GM23338 (cell line): ENCODE results near the gene TM7SF3.

ENCODE experiments used
- CREB1 ChIP-seq: fragments of 250-450 bp; sonication (Bioruptor Pico); IDR thresholded peaks from 2 replicates; pipeline ENCODE4 v1.5.0; 2020; ENCODE audit warnings: low read depth, mild to moderate bottlenecking, moderate library complexity
- EZH2 ChIP-seq: fragments of 200-600 bp; sonication (generic); IDR thresholded peaks from one replicate; pipeline ENCODE4 v1.8.0; 2017; ENCODE audit warnings: antibody characterized with exemption, mild to moderate bottlenecking, low read depth; ENCODE audit not compliant: unreplicated experiment
- EZH2phosphoT487 ChIP-seq: fragments of 200-600 bp; sonication (generic); IDR thresholded peaks from one replicate; pipeline ENCODE4 v1.8.1; 2018; ENCODE audit warnings: antibody characterized with exemption; ENCODE audit not compliant: unreplicated experiment
- JUNB ChIP-seq: IDR thresholded peaks from one replicate; pipeline ENCODE4 v1.6.1; 2016; ENCODE audit warnings: antibody characterized with exemption; ENCODE audit not compliant: unreplicated experiment
- NANOG ChIP-seq: IDR thresholded peaks from 2 replicates; pipeline ENCODE4 v1.6.1; 2016; ENCODE audit warnings: antibody characterized with exemption, borderline replicate concordance
- POLR2AphosphoS5 ChIP-seq: IDR thresholded peaks from 2 replicates; pipeline ENCODE4 v1.6.1; 2016; ENCODE audit warnings: antibody characterized with exemption, low read depth
- STAT1 ChIP-seq: IDR thresholded peaks from one replicate; pipeline ENCODE4 v1.6.1; 2016; ENCODE audit warnings: antibody characterized with exemption; ENCODE audit not compliant: unreplicated experiment
- ZNF114 ChIP-seq: fragments of 250-450 bp; sonication (Bioruptor Pico); IDR thresholded peaks from 2 replicates; pipeline ENCODE4 v1.5.0; 2020; ENCODE audit warnings: mild to moderate bottlenecking, moderate library complexity
- ZNF331 ChIP-seq: fragments of 250-450 bp; sonication (Bioruptor Pico); IDR thresholded peaks from 2 replicates; pipeline ENCODE4 v1.5.0; 2020; ENCODE audit warnings: low read depth, mild to moderate bottlenecking, moderate library complexity
- TF ChIP-seq, protein P1 (sequence below), 2 experiments: fragments of 200-600 bp in 1 of 2; sonication (generic) in 1 of 2; conservative IDR thresholded peaks; 2 replicates each; pipeline versions ENCODE4 v1.5.1 to v1.6.1; 2016 to 2017; ENCODE audit warnings: antibody characterized with exemption in 2 of 2, low read depth in 2 of 2, mild to moderate bottlenecking in 2 of 2, moderate library complexity in 1 of 2
- TF ChIP-seq, protein P2 (sequence below): IDR thresholded peaks from one replicate; pipeline ENCODE4 v1.6.1; 2018; ENCODE audit warnings: antibody characterized with exemption; ENCODE audit not compliant: unreplicated experiment
- TF ChIP-seq, protein P3 (sequence below): IDR thresholded peaks from 2 replicates; pipeline ENCODE4 v1.6.1; 2016; ENCODE audit warnings: antibody characterized with exemption
- TF ChIP-seq, protein P4 (sequence below): fragments of 250-450 bp; sonication (Bioruptor Pico); IDR thresholded peaks from 2 replicates; pipeline ENCODE4 v1.5.0; 2020; ENCODE audit warnings: mild to moderate bottlenecking, moderate library complexity

DNA sequence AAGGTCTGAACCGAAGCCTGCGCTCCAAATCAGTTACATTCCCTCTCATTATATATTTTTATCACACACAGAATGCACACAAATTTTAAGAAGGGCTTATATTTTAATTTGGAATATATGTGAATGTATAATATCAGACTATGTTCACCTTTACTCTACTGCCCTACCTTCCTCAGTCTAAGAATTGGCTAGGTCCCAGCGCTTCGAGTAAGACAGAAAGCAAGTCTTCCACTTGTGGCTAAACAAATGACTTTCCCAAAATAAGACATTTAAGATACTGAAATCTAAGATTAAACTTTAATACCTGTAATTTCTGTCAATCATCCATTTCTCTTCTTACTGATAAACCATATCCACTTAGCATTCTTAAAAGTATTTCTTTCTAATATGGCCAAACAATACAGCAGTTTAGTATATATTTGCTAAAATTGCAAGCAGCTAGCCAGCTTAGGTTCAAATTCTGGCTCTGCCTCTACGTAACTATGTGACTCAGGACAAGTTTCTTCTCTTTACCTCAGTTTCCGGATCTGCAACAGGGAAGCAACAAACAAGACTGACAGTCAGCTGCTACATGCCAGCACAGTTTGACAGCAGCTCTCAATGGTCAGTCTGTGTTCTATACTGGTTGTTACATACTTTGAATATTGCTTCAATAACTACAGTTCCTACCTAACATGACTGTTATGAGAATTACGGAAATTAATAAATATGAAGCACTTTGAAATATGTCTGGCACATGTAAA lies 78.4 kb downstream of the TM7SF3 start:
- TF ChIP-seq, protein P1, sequence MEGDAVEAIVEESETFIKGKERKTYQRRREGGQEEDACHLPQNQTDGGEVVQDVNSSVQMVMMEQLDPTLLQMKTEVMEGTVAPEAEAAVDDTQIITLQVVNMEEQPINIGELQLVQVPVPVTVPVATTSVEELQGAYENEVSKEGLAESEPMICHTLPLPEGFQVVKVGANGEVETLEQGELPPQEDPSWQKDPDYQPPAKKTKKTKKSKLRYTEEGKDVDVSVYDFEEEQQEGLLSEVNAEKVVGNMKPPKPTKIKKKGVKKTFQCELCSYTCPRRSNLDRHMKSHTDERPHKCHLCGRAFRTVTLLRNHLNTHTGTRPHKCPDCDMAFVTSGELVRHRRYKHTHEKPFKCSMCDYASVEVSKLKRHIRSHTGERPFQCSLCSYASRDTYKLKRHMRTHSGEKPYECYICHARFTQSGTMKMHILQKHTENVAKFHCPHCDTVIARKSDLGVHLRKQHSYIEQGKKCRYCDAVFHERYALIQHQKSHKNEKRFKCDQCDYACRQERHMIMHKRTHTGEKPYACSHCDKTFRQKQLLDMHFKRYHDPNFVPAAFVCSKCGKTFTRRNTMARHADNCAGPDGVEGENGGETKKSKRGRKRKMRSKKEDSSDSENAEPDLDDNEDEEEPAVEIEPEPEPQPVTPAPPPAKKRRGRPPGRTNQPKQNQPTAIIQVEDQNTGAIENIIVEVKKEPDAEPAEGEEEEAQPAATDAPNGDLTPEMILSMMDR (conservative IDR thresholded peaks at IDR 0.05; ENCODE audit: low read depth in 2 of 2) = no peak
- TF ChIP-seq, protein P2, sequence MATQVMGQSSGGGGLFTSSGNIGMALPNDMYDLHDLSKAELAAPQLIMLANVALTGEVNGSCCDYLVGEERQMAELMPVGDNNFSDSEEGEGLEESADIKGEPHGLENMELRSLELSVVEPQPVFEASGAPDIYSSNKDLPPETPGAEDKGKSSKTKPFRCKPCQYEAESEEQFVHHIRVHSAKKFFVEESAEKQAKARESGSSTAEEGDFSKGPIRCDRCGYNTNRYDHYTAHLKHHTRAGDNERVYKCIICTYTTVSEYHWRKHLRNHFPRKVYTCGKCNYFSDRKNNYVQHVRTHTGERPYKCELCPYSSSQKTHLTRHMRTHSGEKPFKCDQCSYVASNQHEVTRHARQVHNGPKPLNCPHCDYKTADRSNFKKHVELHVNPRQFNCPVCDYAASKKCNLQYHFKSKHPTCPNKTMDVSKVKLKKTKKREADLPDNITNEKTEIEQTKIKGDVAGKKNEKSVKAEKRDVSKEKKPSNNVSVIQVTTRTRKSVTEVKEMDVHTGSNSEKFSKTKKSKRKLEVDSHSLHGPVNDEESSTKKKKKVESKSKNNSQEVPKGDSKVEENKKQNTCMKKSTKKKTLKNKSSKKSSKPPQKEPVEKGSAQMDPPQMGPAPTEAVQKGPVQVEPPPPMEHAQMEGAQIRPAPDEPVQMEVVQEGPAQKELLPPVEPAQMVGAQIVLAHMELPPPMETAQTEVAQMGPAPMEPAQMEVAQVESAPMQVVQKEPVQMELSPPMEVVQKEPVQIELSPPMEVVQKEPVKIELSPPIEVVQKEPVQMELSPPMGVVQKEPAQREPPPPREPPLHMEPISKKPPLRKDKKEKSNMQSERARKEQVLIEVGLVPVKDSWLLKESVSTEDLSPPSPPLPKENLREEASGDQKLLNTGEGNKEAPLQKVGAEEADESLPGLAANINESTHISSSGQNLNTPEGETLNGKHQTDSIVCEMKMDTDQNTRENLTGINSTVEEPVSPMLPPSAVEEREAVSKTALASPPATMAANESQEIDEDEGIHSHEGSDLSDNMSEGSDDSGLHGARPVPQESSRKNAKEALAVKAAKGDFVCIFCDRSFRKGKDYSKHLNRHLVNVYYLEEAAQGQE = no peak
- TF ChIP-seq EZH2phosphoT487 (no peak), EZH2 (no peak), CREB1 (no peak), POLR2AphosphoS5 (no peak), STAT1 (no peak), JUNB (no peak), ZNF114 (CRISPR knock-in tag) (no peak), NANOG (no peak), ZNF331 (no peak)
- TF ChIP-seq, protein P3, sequence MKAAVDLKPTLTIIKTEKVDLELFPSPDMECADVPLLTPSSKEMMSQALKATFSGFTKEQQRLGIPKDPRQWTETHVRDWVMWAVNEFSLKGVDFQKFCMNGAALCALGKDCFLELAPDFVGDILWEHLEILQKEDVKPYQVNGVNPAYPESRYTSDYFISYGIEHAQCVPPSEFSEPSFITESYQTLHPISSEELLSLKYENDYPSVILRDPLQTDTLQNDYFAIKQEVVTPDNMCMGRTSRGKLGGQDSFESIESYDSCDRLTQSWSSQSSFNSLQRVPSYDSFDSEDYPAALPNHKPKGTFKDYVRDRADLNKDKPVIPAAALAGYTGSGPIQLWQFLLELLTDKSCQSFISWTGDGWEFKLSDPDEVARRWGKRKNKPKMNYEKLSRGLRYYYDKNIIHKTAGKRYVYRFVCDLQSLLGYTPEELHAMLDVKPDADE = no peak
- TF ChIP-seq, protein P4, sequence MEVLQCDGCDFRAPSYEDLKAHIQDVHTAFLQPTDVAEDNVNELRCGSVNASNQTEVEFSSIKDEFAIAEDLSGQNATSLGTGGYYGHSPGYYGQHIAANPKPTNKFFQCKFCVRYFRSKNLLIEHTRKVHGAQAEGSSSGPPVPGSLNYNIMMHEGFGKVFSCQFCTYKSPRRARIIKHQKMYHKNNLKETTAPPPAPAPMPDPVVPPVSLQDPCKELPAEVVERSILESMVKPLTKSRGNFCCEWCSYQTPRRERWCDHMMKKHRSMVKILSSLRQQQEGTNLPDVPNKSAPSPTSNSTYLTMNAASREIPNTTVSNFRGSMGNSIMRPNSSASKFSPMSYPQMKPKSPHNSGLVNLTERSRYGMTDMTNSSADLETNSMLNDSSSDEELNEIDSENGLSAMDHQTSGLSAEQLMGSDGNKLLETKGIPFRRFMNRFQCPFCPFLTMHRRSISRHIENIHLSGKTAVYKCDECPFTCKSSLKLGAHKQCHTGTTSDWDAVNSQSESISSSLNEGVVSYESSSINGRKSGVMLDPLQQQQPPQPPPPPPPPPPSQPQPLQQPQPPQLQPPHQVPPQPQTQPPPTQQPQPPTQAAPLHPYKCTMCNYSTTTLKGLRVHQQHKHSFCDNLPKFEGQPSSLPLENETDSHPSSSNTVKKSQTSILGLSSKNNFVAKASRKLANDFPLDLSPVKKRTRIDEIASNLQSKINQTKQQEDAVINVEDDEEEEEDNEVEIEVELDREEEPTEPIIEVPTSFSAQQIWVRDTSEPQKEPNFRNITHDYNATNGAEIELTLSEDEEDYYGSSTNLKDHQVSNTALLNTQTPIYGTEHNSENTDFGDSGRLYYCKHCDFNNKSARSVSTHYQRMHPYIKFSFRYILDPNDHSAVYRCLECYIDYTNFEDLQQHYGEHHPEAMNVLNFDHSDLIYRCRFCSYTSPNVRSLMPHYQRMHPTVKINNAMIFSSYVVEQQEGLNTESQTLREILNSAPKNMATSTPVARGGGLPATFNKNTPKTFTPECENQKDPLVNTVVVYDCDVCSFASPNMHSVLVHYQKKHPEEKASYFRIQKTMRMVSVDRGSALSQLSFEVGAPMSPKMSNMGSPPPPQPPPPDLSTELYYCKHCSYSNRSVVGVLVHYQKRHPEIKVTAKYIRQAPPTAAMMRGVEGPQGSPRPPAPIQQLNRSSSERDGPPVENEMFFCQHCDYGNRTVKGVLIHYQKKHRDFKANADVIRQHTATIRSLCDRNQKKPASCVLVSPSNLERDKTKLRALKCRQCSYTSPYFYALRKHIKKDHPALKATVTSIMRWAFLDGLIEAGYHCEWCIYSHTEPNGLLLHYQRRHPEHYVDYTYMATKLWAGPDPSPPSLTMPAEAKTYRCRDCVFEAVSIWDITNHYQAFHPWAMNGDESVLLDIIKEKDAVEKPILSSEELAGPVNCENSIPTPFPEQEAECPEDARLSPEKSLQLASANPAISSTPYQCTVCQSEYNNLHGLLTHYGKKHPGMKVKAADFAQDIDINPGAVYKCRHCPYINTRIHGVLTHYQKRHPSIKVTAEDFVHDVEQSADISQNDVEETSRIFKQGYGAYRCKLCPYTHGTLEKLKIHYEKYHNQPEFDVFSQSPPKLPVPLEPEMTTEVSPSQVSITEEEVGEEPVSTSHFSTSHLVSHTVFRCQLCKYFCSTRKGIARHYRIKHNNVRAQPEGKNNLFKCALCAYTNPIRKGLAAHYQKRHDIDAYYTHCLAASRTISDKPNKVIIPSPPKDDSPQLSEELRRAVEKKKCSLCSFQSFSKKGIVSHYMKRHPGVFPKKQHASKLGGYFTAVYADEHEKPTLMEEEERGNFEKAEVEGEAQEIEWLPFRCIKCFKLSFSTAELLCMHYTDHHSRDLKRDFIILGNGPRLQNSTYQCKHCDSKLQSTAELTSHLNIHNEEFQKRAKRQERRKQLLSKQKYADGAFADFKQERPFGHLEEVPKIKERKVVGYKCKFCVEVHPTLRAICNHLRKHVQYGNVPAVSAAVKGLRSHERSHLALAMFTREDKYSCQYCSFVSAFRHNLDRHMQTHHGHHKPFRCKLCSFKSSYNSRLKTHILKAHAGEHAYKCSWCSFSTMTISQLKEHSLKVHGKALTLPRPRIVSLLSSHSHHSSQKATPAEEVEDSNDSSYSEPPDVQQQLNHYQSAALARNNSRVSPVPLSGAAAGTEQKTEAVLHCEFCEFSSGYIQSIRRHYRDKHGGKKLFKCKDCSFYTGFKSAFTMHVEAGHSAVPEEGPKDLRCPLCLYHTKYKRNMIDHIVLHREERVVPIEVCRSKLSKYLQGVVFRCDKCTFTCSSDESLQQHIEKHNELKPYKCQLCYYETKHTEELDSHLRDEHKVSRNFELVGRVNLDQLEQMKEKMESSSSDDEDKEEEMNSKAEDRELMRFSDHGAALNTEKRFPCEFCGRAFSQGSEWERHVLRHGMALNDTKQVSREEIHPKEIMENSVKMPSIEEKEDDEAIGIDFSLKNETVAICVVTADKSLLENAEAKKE = no peak
